ENCODE measurements around the gene ORM1. TPM values are rescaled to one million over a fixed set of nuclear protein-coding genes. Genes with fewer than 3 reads are reported as not detected.
A peak's percentile ranks its signal among the peaks of the same experiment; 100 is the strongest.

Gene ORM1
- total and polyA plus RNA-seq, 8 donors: 3.0 to 87.0 (median 5.9) TPM

DNA sequence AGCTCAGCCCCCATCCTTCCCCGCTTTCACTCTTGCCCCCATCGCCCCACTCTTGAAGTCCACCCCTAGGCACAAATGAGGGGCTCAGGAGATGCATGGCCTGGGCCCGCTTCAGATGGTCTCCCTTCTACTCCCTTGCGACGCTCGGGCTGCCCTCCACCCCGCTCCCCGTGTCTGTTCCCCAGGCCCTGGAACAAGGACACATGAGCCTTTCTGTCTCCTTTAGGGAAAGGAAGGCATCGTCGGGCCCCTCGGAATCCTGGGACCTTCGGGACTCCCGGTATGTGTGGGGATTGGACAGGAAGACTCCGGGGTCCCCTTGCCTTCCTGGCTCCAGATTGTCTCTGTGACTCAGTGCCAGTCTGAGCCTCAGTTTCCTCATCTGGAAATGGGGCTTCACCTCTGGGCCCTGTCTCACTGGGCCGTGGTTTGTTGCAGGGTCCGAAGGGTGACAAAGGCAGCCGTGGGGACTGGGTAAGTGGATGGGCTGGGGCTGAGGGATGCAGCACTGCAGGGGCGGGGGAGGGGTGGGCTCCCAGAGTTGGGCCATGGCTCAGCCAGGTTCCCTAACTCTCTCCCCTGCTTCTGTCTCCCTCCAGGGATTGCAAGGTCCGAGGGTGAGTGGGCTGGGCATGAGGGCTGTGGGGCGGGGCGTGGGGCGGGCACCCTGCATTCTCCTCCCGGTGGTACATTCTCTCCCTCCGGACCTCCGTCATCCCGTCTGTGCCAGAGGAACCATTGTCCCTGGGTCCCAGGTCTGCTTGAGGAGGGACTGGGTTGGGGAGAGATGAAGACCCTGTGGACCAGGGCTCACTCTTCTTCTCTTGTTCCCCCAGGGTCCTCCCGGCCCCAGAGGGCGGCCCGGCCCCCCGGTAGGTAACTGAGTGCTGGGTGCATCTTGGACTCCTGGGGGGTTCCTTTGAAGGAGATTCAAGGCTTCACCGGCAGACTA lies 21.8 kb upstream of the ORM1 start:
- Histone ChIP-seq H3K4me3 (no peak overlapping the region), H3K27ac (no peak overlapping the region), H3K27me3 (no peaks in the 10 kb centered on the region), H3K36me3 (peaks cover 0 to 10% of the 10 kb centered on the region in 2 donors), H3K9me3 (peaks cover 0 to 2% of the 10 kb centered on the region in 2 donors), H3K4me1 (peaks cover 0 to 5% of the 10 kb centered on the region in 2 donors)
- no peak for ATAC-seq
- TF ChIP-seq, protein P1, sequence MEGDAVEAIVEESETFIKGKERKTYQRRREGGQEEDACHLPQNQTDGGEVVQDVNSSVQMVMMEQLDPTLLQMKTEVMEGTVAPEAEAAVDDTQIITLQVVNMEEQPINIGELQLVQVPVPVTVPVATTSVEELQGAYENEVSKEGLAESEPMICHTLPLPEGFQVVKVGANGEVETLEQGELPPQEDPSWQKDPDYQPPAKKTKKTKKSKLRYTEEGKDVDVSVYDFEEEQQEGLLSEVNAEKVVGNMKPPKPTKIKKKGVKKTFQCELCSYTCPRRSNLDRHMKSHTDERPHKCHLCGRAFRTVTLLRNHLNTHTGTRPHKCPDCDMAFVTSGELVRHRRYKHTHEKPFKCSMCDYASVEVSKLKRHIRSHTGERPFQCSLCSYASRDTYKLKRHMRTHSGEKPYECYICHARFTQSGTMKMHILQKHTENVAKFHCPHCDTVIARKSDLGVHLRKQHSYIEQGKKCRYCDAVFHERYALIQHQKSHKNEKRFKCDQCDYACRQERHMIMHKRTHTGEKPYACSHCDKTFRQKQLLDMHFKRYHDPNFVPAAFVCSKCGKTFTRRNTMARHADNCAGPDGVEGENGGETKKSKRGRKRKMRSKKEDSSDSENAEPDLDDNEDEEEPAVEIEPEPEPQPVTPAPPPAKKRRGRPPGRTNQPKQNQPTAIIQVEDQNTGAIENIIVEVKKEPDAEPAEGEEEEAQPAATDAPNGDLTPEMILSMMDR (IDR thresholded peaks at IDR 0.05): no peak
- peak in 1 of 4 donors; percentile 28 for DNase-seq
- intact Hi-C loops (cut with DNase I): no loop called here

DNA sequence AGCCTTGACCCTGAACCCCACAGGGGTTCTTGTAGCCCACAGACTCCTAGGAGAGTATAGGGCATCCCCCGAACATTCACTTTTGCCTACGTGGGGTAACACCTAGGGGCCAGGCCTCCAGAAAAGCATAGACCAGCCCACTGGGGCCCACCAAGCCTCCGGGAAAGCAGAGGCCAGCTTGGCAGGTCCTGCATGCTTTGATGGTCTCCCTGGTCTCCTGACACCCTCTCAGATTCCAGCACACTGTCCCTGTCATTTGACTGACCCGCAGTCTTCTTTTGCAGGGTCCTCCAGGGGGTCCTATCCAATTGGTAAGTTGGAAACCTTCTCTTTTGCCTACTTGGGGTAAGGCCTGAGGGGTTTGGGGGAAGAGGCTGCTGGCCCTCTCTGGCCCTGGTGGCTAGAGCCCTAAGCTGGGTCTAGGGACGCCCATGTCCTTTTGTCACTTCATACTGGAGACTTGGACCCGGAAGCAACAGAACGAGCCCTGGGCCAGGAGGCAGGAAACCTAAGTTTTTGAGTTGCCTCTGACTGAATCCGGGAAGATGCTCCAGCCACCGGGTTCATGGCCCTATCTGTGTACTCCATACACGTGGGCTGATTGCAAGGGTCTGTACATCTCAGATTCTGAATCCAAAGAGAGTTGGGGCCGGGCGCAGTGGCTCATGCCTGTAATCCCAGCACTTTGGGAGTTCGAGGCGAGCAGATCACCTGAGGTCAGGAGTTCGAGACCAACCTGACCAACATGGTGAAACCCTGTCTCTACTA lies 20.9 kb upstream of the ORM1 start:
- no peak overlapping the region for H3K27ac ChIP-seq
- ATAC-seq (no peak), DNase-seq (peak in 1 of 4 donors; percentile 12)
- H3K27me3 ChIP-seq: no peaks in the 10 kb centered on the region
- no peaks in the 10 kb centered on the region for H3K9me3 ChIP-seq
- intact Hi-C loops (cut with DNase I): no loop called here
- H3K4me3 ChIP-seq: no peak overlapping the region
- H3K4me1 ChIP-seq: peaks cover 0 to 5% of the 10 kb centered on the region in 2 donors
- TF ChIP-seq, protein P1 (IDR thresholded peaks at IDR 0.05): no peak
- peaks cover 0 to 10% of the 10 kb centered on the region in 2 donors for H3K36me3 ChIP-seq

DNA sequence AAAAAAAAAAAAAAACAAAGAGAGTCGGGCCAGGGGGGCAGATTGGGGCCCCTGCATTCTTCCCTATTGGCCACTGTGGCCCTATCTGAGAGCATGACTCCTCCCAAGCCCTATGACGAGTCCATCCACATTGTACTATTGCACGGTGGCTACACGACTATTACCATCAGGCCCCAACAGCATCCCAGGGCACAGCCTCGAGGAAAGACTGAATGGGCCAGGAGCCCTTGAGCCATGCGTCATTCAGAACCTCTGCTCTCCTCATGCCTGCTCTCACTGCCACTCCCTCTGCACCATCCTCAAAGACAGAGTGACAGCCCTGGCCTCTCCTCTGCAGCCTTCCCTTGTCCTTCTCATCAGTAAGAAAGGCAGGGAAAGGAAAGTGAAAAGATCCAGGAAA lies 20.2 kb upstream of the ORM1 start:
- DNase-seq: peak in 1 of 4 donors; percentile 14
- H3K36me3 ChIP-seq: peaks cover 0 to 10% of the 10 kb centered on the region in 2 donors

DNA sequence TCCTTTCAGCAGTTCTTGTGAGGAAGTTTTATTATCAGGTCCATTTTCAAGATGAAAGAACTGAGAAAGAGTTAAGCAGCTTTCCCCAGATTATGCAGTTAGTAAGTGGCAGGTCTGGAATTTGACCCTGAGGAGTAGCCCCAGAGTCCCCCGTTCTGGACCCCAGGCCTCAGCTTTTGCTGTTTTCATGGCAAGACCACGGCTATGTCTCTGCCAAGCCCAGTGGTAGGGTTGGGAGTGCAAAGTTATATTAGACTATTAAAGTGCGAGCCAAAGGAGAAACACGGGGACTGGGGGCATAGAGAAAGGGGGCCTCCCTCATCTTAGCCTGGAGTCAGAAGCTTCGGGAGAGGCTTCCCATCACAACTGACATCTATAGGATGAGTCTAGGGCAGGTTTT lies 19.3 kb upstream of the ORM1 start:
- Histone ChIP-seq H3K27me3 (no peaks in the 10 kb centered on the region), H3K9me3 (no peaks in the 10 kb centered on the region), H3K4me1 (peaks cover 0 to 5% of the 10 kb centered on the region in 2 donors), H3K4me3 (no peak overlapping the region), H3K27ac (no peak overlapping the region), H3K36me3 (peaks cover 0 to 10% of the 10 kb centered on the region in 2 donors)
- TF ChIP-seq, protein P1 (IDR thresholded peaks at IDR 0.05): no peak
- DNase-seq (peak in 1 of 4 donors; percentile 21), ATAC-seq (no peak)
- intact Hi-C loops (cut with DNase I): no loop called here

More for the DNA sequence above, 20.2 kb upstream of the ORM1 start:
- Histone ChIP-seq H3K4me1 (peaks cover 0 to 5% of the 10 kb centered on the region in 2 donors), H3K4me3 (no peak overlapping the region), H3K27ac (no peak overlapping the region), H3K9me3 (no peaks in the 10 kb centered on the region), H3K27me3 (no peaks in the 10 kb centered on the region)
- ATAC-seq: no peak
- TF ChIP-seq, protein P1 (IDR thresholded peaks at IDR 0.05): no peak
- intact Hi-C loops (cut with DNase I): no loop called here

DNA sequence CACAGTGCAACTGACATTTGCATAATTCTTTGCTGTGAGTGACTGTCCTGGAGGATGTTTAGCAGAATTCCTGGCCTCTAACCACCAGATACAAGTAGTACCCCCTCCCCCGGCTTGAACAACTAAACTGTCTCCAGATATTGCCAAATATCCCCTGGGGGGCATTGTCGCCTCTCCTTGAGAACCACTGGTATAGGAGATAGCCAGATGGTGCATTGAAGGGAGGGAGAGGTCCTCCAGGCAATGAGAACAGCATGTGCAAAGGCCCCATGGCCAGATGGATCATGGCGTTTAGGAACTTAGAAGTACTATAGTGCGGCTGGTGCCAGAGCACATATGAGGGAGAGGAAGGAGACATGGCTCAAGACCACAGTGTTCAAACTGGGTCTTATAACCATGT lies 18.9 kb upstream of the ORM1 start:
- H3K9me3 ChIP-seq: no peaks in the 10 kb centered on the region
- H3K36me3 ChIP-seq: peaks cover 0 to 10% of the 10 kb centered on the region in 2 donors
- intact Hi-C loops (cut with DNase I): no loop called here
- TF ChIP-seq, protein P1 (IDR thresholded peaks at IDR 0.05): no peak
- ATAC-seq: no peak
- H3K27ac ChIP-seq: no peak overlapping the region
- peak in 1 of 4 donors; percentile 5 for DNase-seq
- H3K4me1 ChIP-seq: peaks cover 0 to 5% of the 10 kb centered on the region in 2 donors
- H3K27me3 ChIP-seq: no peaks in the 10 kb centered on the region
- no peak overlapping the region for H3K4me3 ChIP-seq

Data from left lung (tissue), 10 donors.